Gastroesophageal sphincter (tissue), 4 donors: ENCODE data around the gene TXNL4A. TPM values are rescaled to one million over a fixed set of nuclear protein-coding genes. Genes with fewer than 3 reads are reported as not detected.

Source experiments
- ATAC-seq: fragments of 150-250 bp; one replicate; pipeline ENCODE4 v1.9.1; 2016; ENCODE audit warnings: mild to moderate bottlenecking, moderate library complexity
- H3K27ac ChIP-seq, 4 donors: fragments of 200-600 bp; sonication (generic) in 3 of 4; 1 replicate in 3 of 4; 2 replicates in 1 of 4; pipeline ENCODE4 v1.5.1; 2016 to 2019
- H3K27me3 ChIP-seq: fragments of 200-600 bp; sonication (generic); one replicate; pipeline ENCODE4 v1.5.1; 2019
- H3K36me3 ChIP-seq, 2 donors: fragments of 200-600 bp; sonication (generic); one replicate each; pipeline ENCODE4 v1.5.1; 2019; ENCODE audit warnings: control low read depth in 1 of 2
- H3K4me1 ChIP-seq, 3 donors: fragments of 200-600 bp; sonication (generic); 1 replicate in 2 of 3; 2 replicates in 1 of 3; pipeline ENCODE4 v1.5.1; 2016 to 2019; ENCODE audit warnings: control low read depth in 2 of 3
- H3K4me3 ChIP-seq, 2 donors: fragments of 200-600 bp; sonication (generic); one replicate each; pipeline ENCODE4 v1.5.1; 2019; ENCODE audit warnings: mild to moderate bottlenecking in 1 of 2, moderate library complexity in 1 of 2
- H3K9me3 ChIP-seq, 3 donors: fragments of 200-600 bp; sonication (generic); one replicate each; pipeline ENCODE4 v1.5.1; 2017 to 2019; ENCODE audit warnings: control low read depth in 2 of 3
- CTCF ChIP-seq, 4 experiments: fragments of 200-600 bp in 2 of 4; fragments of 450-650 bp in 2 of 4; sonication (generic) in 1 of 4; IDR thresholded peaks; one replicate each; pipeline ENCODE4 v1.5.1; 2017 to 2019; ENCODE audit warnings: antibody characterized with exemption in 4 of 4, mild to moderate bottlenecking in 2 of 4, moderate library complexity in 2 of 4
- EP300 ChIP-seq: sonication (generic); formaldehyde crosslinking; IDR thresholded peaks from one replicate; pipeline ENCODE4 v1.6.1; 2017; ENCODE audit warnings: antibody characterized with exemption, mild to moderate bottlenecking
- POLR2A ChIP-seq, 2 donors: fragments of 450-650 bp; IDR thresholded peaks; one replicate each; pipeline ENCODE4 v1.6.1; 2017; ENCODE audit warnings: antibody characterized with exemption in 2 of 2, mild to moderate bottlenecking in 2 of 2, moderate library complexity in 1 of 2
- POLR2AphosphoS5 ChIP-seq: sonication (generic); formaldehyde crosslinking; IDR thresholded peaks from one replicate; pipeline ENCODE4 v1.6.1; 2017; ENCODE audit warnings: antibody characterized with exemption
- WGBS, 2 donors: methylation state at CpG; one replicate each; pipeline ENCODE4 v1.1.5; 2018; ENCODE audit warnings: low coverage in 1 of 2; 5-methylcytosine and 5-hydroxymethylcytosine counted together
- total RNA-seq, 4 donors: library from RNA; depleted of rRNA; stranded (reverse); fragments of >200 nt; gene quantifications; one replicate each; pipeline ENCODE4 v1.1.0, GENCODE V29; 2016

The TXNL4A gene
- total RNA-seq, 4 donors from 2014 or later, result 20.4 to 55.3 (median 39.6) TPM

GRCh38 chr18:79944746-79945117, 43.6 kb downstream of the TXNL4A start:
- Histone ChIP-seq H3K4me1 (peaks cover 0 to 61% (median 26%) of the 10 kb centered on the region in 3 donors), H3K9me3 (no peaks in the 10 kb centered on the region), H3K27ac (no peak overlapping the region), H3K4me3 (no peak overlapping the region), H3K27me3 (no peaks in the 10 kb centered on the region), H3K36me3 (peaks cover 0 to 72% of the 10 kb centered on the region in 2 donors)
- TF ChIP-seq CTCF (IDR thresholded peaks at IDR 0.05), result no peak
- TF ChIP-seq POLR2A (IDR thresholded peaks at IDR 0.05), result no peak
- TF ChIP-seq EP300, result no peak
- no peak for TF ChIP-seq POLR2AphosphoS5
- 100% methylated on average over 1 of the region's 3 CpGs for WGBS, 2 donors
- no peak for ATAC-seq

GRCh38 chr18:79944126-79944731, 44.1 kb downstream of the TXNL4A start:
- TF ChIP-seq EP300 (no peak), CTCF (IDR thresholded peaks at IDR 0.05) (no peak), POLR2AphosphoS5 (no peak), POLR2A (IDR thresholded peaks at IDR 0.05) (no peak)
- Histone ChIP-seq H3K36me3 (peaks cover 0 to 71% of the 10 kb centered on the region in 2 donors), H3K9me3 (no peaks in the 10 kb centered on the region), H3K27me3 (no peaks in the 10 kb centered on the region), H3K4me3 (no peak overlapping the region), H3K27ac (peak overlapping the region in 1 of 4 donors; percentile 10), H3K4me1 (peaks cover 0 to 59% (median 21%) of the 10 kb centered on the region in 3 donors)
- 70 to 100% methylated on average over 2 of the region's 11 CpGs for WGBS, 2 donors
- ATAC-seq, result no peak

GRCh38 chr18:79943608-79944125, 44.7 kb downstream of the TXNL4A start:
- Histone ChIP-seq H3K36me3 (peaks cover 0 to 66% of the 10 kb centered on the region in 2 donors), H3K4me3 (no peak overlapping the region), H3K27me3 (no peaks in the 10 kb centered on the region), H3K27ac (peak overlapping the region in 1 of 4 donors; percentile 10), H3K9me3 (no peaks in the 10 kb centered on the region), H3K4me1 (peaks cover 0 to 56% (median 15%) of the 10 kb centered on the region in 3 donors)
- ATAC-seq, result no peak
- TF ChIP-seq CTCF (IDR thresholded peaks at IDR 0.05) (no peak), POLR2A (IDR thresholded peaks at IDR 0.05) (no peak), EP300 (no peak)
- no CpG with 5 or more reads among the region's 20 CpGs for WGBS, 2 donors

- H3K27me3 ChIP-seq, result no peaks in the 10 kb centered on the region
- H3K27ac ChIP-seq, result no peak overlapping the region
- ATAC-seq, result no peak
- no peak overlapping the region for H3K4me3 ChIP-seq
- 73 to 83% methylated on average over 6 to 13 of the region's 31 CpGs for WGBS, 2 donors
- no peak for TF ChIP-seq POLR2A (IDR thresholded peaks at IDR 0.05)
- TF ChIP-seq EP300, result no peak
- no peak for TF ChIP-seq POLR2AphosphoS5
- TF ChIP-seq CTCF (IDR thresholded peaks at IDR 0.05), result no peak
- no peaks in the 10 kb centered on the region for H3K9me3 ChIP-seq
- H3K4me1 ChIP-seq, result peaks cover 0 to 49% (median 15%) of the 10 kb centered on the region in 3 donors
- H3K36me3 ChIP-seq, result peaks cover 0 to 60% of the 10 kb centered on the region in 2 donors
Measured at GRCh38 chr18:79942786-79943607, 45.4 kb downstream of the TXNL4A start.
